ENCODE data around the gene ZNF80.
A peak's percentile ranks its signal among the peaks of the same experiment; 100 is the strongest.

The ZNF80 gene

GRCh38 chr3:114218578-114219185 lies 18.7 kb downstream of the ZNF80 start:
- no peak for DNase-seq

- no peak for DNase-seq
Observed at GRCh38 chr3:114218006-114218405, 19.4 kb downstream of the ZNF80 start.

- DNase-seq, result no peak
Observed at GRCh38 chr3:114217266-114217665, 20.1 kb downstream of the ZNF80 start.

DNA sequence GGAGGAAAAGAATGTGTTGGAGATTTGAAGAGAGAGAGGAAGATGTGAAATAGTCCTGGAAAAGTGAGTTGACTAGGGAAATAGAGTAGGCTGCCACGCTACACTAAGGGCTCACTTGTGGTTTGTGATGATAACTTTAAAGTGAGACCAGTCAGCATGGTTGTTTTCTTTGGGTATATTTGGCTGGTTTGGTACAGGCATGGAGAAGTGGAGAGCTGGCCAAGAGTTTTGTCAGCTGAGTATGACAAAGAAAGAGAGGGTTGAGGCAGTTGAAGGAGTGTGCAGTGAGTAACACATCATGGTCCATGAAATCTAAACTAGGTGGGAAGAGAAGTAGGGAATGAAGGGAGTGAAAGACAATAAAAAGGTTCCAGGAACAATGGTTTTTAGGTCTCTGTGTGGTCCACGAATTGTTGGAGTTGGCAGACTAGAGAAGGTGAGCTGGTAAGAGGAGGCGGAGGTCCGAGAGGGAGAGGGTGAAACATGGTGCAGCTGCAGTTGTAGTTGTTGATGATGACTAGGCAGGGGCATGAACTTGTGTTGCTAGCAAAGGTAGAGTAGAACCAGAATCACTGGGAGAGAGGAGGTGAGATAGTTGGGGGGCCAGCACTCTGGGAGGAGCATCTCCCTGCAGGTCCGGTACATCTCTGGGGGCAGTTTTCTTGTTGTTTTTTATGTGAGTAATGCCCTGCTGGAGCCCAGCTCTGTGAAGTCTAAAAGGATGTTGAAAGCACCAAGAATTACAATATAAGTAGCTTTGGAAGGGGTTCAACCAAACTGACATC lies 21.0 kb downstream of the ZNF80 start:
- DNase-seq, result no peak

- DNase-seq, result no peak
Observed at GRCh38 chr3:114214542-114215341, 22.6 kb downstream of the ZNF80 start.

DNA sequence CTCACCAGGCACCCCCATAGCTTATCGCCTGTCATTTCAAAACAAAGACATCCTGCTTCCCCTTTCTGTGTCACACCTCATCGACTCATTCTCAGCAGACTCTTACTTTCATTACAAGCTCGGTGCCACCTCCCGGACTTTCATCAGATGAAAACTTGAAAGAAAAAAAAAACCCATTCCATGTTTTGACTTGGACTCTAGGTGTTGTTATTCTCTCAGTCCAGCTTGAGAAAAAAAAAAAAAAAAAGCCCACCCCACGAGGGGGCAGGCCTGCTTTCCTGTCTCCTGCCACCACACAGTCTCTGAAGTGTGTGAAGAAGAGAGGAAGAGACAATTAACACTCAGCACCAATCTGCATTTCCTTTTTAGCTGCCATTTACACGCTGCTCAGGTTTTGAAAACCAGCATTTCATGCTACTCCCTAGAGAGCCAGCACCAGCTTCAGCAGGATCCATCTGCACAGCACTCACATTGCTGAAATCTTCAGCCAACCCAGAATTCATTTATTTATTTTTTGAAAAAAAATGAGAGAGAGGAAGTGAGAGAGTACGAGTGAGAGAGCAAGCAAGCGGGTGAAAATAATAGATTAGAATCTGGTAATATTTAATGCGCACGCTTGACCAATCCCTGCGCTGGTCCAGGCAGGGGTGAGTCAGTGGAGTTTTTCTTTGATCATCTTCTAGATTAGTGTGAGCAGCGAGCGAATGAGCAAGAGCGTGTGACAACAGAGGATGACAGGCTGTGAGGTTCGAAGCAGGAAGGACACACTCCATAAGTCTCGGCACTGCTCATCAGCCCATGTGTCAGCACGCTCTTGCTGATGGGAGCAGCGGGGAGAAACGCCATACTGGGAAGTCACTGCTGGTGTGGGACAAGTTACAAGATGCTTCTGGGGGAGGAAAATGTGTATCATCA lies 23.5 kb downstream of the ZNF80 start:
- DNase-seq, result peak; percentile 51 to 71 (median 56)

DNA sequence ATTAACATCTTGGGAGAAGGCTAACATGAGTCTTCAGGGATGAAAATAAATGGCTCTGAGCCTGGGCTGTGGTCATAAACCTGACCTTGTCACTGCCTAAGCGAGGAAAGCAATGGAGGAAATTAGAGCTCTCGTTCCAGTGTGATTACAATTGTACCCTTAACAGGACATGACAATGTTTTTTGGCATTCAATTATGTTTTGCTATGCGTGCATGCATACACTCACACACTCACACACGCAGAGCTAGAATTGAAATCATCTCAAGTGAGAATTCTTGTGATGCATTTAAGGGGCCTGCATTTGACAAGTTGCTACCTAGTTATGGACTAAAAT lies 24.1 kb downstream of the ZNF80 start:
- no peak for DNase-seq

DNA sequence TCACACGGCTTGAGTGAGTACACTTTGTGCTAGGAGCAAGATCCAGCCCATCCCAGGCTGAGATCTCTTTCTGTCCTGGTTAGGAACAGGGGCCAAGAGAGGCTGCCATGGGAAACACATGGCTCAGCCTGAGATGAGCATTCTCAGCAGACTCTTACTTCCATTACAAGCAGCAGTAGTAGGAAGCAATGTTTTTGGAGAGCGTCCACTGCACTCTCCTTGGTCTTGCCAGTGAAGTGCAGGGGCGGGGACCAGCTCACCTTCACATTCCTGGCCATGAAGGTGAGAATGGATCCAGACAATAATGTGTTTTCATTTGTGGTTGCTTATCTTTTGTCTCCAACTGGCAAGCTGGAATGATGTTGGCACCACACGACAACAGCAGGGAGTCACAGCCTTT lies 24.7 kb downstream of the ZNF80 start:
- no peak for DNase-seq

- no peak for DNase-seq
Observed at GRCh38 chr3:114207768-114208167, 29.6 kb downstream of the ZNF80 start.

GRCh38 chr3:114206342-114206741 lies 31.0 kb downstream of the ZNF80 start:
- no peak for DNase-seq

- DNase-seq, result no peak
Observed at GRCh38 chr3:114205541-114205940, 31.8 kb downstream of the ZNF80 start.

- no peak for DNase-seq
Observed at GRCh38 chr3:114194750-114195149, 42.6 kb downstream of the ZNF80 start.

GRCh38 chr3:114192136-114192535 lies 45.2 kb downstream of the ZNF80 start:
- no peak for DNase-seq

GRCh38 chr3:114186501-114186900 lies 50.9 kb downstream of the ZNF80 start:
- no peak for DNase-seq
